H9 (cell line): ENCODE results near the gene GRIA4. TPM values are rescaled to one million over a fixed set of nuclear protein-coding genes. Genes with fewer than 3 reads are reported as not detected.

Experiments
- DNase-seq: peaks from one replicate; pipeline ENCODE4 v3.0.0-alpha.2; 2017
- H2AFZ ChIP-seq: one replicate; pipeline ENCODE4 v1.6.1; 2013; ENCODE audit warnings: mild to moderate bottlenecking, low read length, control low read depth, moderate library complexity
- H2AK5ac ChIP-seq: 2 replicates; pipeline ENCODE4 v1.6.1; 2013; ENCODE audit warnings: low read length, control low read depth, mixed read lengths; ENCODE audit not compliant: insufficient read length
- H2BK120ac ChIP-seq: one replicate; pipeline ENCODE4 v1.6.1; 2013; ENCODE audit warnings: low read depth, mild to moderate bottlenecking, low read length, control low read depth, inconsistent platforms; ENCODE audit not compliant: poor library complexity, severe bottlenecking
- H2BK12ac ChIP-seq: 2 replicates; pipeline ENCODE4 v1.6.1; 2013; ENCODE audit warnings: low read length, control low read depth, mixed read lengths, low read depth; ENCODE audit not compliant: insufficient read length
- H2BK15ac ChIP-seq: 2 replicates; pipeline ENCODE4 v1.6.1; 2013; ENCODE audit warnings: low read depth, low read length, control low read depth
- H2BK20ac ChIP-seq: one replicate; pipeline ENCODE4 v1.6.1; 2013; ENCODE audit warnings: low read depth, mild to moderate bottlenecking, low read length, control low read depth, inconsistent platforms; ENCODE audit not compliant: poor library complexity, severe bottlenecking
- H2BK5ac ChIP-seq: 2 replicates; pipeline ENCODE4 v1.6.1; 2013; ENCODE audit warnings: low read length, control low read depth, mixed read lengths; ENCODE audit not compliant: insufficient read length
- H3K14ac ChIP-seq: 2 replicates; pipeline ENCODE4 v1.6.1; 2013; ENCODE audit warnings: low read length, control low read depth; ENCODE audit not compliant: insufficient read depth
- H3K18ac ChIP-seq: 2 replicates; pipeline ENCODE4 v1.6.1; 2013; ENCODE audit warnings: low read depth, mild to moderate bottlenecking, mixed read lengths, low read length, control low read depth; ENCODE audit not compliant: insufficient read length
- H3K23ac ChIP-seq: 2 replicates; pipeline ENCODE4 v1.6.1; 2013; ENCODE audit warnings: low read length, control low read depth, mixed read lengths, low read depth; ENCODE audit not compliant: insufficient read length
- H3K23me2 ChIP-seq: 2 replicates; pipeline ENCODE4 v1.6.1; 2013; ENCODE audit warnings: low read depth, mild to moderate bottlenecking, mixed read lengths, low read length, control low read depth; ENCODE audit not compliant: insufficient read length, poor library complexity, severe bottlenecking
- H3K27ac ChIP-seq: 2 replicates; pipeline ENCODE4 v1.5.1; 2013; ENCODE audit warnings: low read length, control low read depth, mixed read lengths, low read depth; ENCODE audit not compliant: insufficient read length
- H3K27me3 ChIP-seq: 2 replicates; pipeline ENCODE4 v1.6.1; 2013; ENCODE audit warnings: low read length, control low read depth, inconsistent platforms; ENCODE audit not compliant: insufficient read depth
- H3K4ac ChIP-seq: 2 replicates; pipeline ENCODE4 v1.6.1; 2013; ENCODE audit warnings: low read depth, mild to moderate bottlenecking, control low read depth, inconsistent platforms, low read length, moderate library complexity
- H3K4me1 ChIP-seq: 2 replicates; pipeline ENCODE4 v1.6.1; 2013; ENCODE audit warnings: low read length, control low read depth, inconsistent platforms; ENCODE audit not compliant: insufficient read depth
- H3K4me2 ChIP-seq: 2 replicates; pipeline ENCODE4 v1.6.1; 2013; ENCODE audit warnings: low read length, control low read depth, mixed read lengths; ENCODE audit not compliant: insufficient read length, insufficient read depth
- H3K56ac ChIP-seq: 2 replicates; pipeline ENCODE4 v1.6.1; 2013; ENCODE audit warnings: low read depth, mild to moderate bottlenecking, mixed read lengths, low read length, control low read depth; ENCODE audit not compliant: insufficient read length
- H3K79me1 ChIP-seq: 2 replicates; pipeline ENCODE4 v1.6.1; 2013; ENCODE audit warnings: low read depth, mild to moderate bottlenecking, moderate library complexity, low read length, control low read depth, inconsistent platforms; ENCODE audit not compliant: insufficient read depth, poor library complexity, severe bottlenecking
- H3K79me2 ChIP-seq: 2 replicates; pipeline ENCODE4 v1.6.1; 2013; ENCODE audit warnings: low read length, control low read depth, inconsistent platforms; ENCODE audit not compliant: insufficient read depth
- H3K9ac ChIP-seq: 2 replicates; pipeline ENCODE4 v1.6.1; 2013; ENCODE audit warnings: low read length, control low read depth, mixed read lengths; ENCODE audit not compliant: insufficient read length; ENCODE audit errors: extremely low read depth
- H3K9me3 ChIP-seq: one replicate; pipeline ENCODE4 v1.6.1; 2013; ENCODE audit warnings: low read depth, low read length, inconsistent platforms; ENCODE audit not compliant: control insufficient read depth
- H3T11ph ChIP-seq: one replicate; pipeline ENCODE4 v1.6.1; 2013; ENCODE audit warnings: mild to moderate bottlenecking, low read length, control low read depth, inconsistent platforms
- H4K20me1 ChIP-seq: one replicate; pipeline ENCODE4 v1.6.1; 2013; ENCODE audit not compliant: control insufficient read depth, insufficient read length, insufficient read depth
- H4K5ac ChIP-seq: 2 replicates; pipeline ENCODE4 v1.6.1; 2013; ENCODE audit warnings: low read depth, mild to moderate bottlenecking, mixed read lengths, low read length, control low read depth; ENCODE audit not compliant: insufficient read length
- H4K8ac ChIP-seq: replicated peaks from 2 replicates; pipeline ENCODE4 v1.6.1; 2013; ENCODE audit warnings: low read length, control low read depth, mixed read lengths, low read depth; ENCODE audit not compliant: insufficient read length
- H4K91ac ChIP-seq: 2 replicates; pipeline ENCODE4 v1.6.1; 2013; ENCODE audit warnings: low read depth, mild to moderate bottlenecking, moderate library complexity, mixed read lengths, low read length, control low read depth; ENCODE audit not compliant: insufficient read length
- H3K27ac Mint-ChIP-seq, 3 experiments: 2 replicates in 2 of 3; 3 replicates in 1 of 3; pipeline ENCODE4 v1.8.0; 2020 to 2021; ENCODE audit warnings: mixed read lengths in 3 of 3, mild to moderate bottlenecking in 1 of 3, moderate library complexity in 1 of 3
- H3K27me3 Mint-ChIP-seq: 2 replicates; pipeline ENCODE4 v1.8.0; 2021; ENCODE audit warnings: low read depth, mild to moderate bottlenecking, moderate library complexity, mixed read lengths
- H3K36me3 Mint-ChIP-seq, 3 experiments: 2 replicates in 2 of 3; 3 replicates in 1 of 3; pipeline ENCODE4 v1.8.0; 2020 to 2021; ENCODE audit warnings: low read depth in 3 of 3, mixed read lengths in 3 of 3; ENCODE audit not compliant: insufficient read depth in 1 of 3
- H3K4me1 Mint-ChIP-seq, 2 experiments: 2 replicates each; pipeline ENCODE4 v1.8.0; 2020; ENCODE audit warnings: mixed read lengths in 2 of 2
- H3K4me3 Mint-ChIP-seq, 2 experiments: 2 replicates in 1 of 2; 3 replicates in 1 of 2; pipeline ENCODE4 v1.8.0; 2020 to 2021; ENCODE audit warnings: mild to moderate bottlenecking in 2 of 2, mixed read lengths in 2 of 2, moderate library complexity in 1 of 2
- H3K9me3 Mint-ChIP-seq, 2 experiments: 2 replicates in 1 of 2; 3 replicates in 1 of 2; pipeline ENCODE4 v1.8.0; 2020; ENCODE audit warnings: mild to moderate bottlenecking in 2 of 2, mixed read lengths in 2 of 2, moderate library complexity in 1 of 2
- WGBS: extraction: QIAGEN DNeasy Blood & Tissue Kit; methylation state at CpG from one replicate; pipeline ENCODE4 v1.1.7; 2013; ENCODE audit warnings: missing lambda C conversion rate, low lambda C conversion rate, mixed read lengths; ENCODE audit not compliant: insufficient read length; ENCODE audit errors: extremely low coverage; 5-methylcytosine and 5-hydroxymethylcytosine counted together
- total RNA-seq: library from RNA; stranded (reverse); gene quantifications from 2 replicates; pipeline ENCODE4 v1.2.1, GENCODE V29; 2021
- TF ChIP-seq, protein P1 (sequence below): fragments of 200-600 bp; sonication (generic); conservative IDR thresholded peaks from 3 replicates; pipeline ENCODE4 v1.8.0; 2021; ENCODE audit warnings: antibody characterized with exemption, mild to moderate bottlenecking

The GRIA4 gene
- total RNA-seq, 1 experiment from 2014 or later, result 0.83 TPM

DNA sequence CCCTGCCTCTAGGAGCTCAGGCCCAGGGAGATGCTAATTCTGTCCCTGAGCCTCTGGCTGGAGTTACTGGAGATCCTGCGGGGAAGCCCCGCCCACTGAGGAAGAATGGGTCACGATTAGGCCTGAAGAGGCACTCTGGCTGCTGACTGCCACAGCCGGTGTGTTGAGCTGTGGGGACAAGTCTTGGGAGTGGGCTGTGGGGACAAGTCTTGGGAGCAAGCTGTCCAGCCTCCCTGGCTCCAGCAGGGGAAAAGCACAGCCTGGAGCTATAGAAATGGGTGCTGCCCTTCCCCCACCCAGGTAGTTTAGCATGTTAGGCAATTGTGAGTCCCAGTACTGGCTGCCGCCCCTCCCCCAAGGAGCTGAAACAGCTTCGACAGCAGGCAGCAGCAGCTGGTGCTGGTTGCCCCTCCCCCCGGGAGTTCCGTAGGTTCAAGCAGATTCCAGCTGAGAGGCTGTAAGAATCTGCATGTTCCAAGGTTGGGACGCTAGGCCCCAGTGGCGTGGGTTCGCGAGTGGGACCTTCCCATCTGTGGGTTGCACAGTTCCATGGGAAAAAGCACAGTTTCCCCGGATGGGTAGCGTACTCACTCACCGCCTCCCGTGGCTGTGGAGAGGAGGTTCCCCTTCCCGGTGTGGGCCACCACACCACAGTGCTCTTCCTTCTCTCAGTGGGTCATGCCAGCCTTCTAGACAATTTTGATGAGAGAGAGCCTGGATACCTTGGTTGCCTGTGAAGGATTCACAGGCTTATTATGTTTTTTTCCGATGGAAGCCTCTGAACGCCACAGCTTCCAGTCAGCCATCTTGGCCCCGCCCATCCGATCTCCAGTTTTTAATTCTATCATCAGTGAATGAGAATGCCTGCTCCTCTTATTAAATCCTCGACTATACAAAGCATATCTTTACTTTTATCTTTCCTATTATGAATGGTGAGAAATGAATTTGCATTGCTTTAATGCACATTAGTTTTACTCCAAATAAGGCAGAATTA, 350.7 kb downstream of the GRIA4 start:
- Histone ChIP-seq H3K4me1 (peaks cover 5% of the 10 kb centered on the region; the same call in 1 of the 2 replicates), H3K9me3 (no peaks in the 10 kb centered on the region), H4K5ac (peak overlapping the region; percentile 56), H3K56ac (no peak overlapping the region), H2BK5ac (no peak overlapping the region), H3K23me2 (no peaks in the 10 kb centered on the region), H3K4me2 (peak overlapping the region; percentile 21), H3T11ph (no peak overlapping the region), H3K14ac (peak overlapping the region; percentile 69; the same call in 1 of the 2 replicates), H4K91ac (no peak overlapping the region), H4K8ac (no peak overlapping the region), H3K18ac (peak overlapping the region; percentile 84), H2BK15ac (no peak overlapping the region), H3K9ac (no peak overlapping the region), H3K79me1 (no peaks in the 10 kb centered on the region), H2AK5ac (no peak overlapping the region), H2AFZ (no peak overlapping the region), H2BK20ac (no peak overlapping the region), H3K27me3 (no peaks in the 10 kb centered on the region), H2BK12ac (peak overlapping the region; percentile 84), H3K23ac (no peak overlapping the region), H3K79me2 (no peaks in the 10 kb centered on the region), H2BK120ac (no peak overlapping the region), H4K20me1 (no peaks in the 10 kb centered on the region), H3K27ac (no peak overlapping the region), H3K4ac (no peak overlapping the region)
- H3K27ac Mint-ChIP-seq, result peak overlapping the region in 2 of 3 experiments; percentile 58 to 96; a peak in 5 of 7 replicates
- TF ChIP-seq, protein P1, sequence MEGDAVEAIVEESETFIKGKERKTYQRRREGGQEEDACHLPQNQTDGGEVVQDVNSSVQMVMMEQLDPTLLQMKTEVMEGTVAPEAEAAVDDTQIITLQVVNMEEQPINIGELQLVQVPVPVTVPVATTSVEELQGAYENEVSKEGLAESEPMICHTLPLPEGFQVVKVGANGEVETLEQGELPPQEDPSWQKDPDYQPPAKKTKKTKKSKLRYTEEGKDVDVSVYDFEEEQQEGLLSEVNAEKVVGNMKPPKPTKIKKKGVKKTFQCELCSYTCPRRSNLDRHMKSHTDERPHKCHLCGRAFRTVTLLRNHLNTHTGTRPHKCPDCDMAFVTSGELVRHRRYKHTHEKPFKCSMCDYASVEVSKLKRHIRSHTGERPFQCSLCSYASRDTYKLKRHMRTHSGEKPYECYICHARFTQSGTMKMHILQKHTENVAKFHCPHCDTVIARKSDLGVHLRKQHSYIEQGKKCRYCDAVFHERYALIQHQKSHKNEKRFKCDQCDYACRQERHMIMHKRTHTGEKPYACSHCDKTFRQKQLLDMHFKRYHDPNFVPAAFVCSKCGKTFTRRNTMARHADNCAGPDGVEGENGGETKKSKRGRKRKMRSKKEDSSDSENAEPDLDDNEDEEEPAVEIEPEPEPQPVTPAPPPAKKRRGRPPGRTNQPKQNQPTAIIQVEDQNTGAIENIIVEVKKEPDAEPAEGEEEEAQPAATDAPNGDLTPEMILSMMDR, result no peak
- H3K9me3 Mint-ChIP-seq, result peaks cover 22 to 26% of the 10 kb centered on the region in 2 experiments
- H3K4me1 Mint-ChIP-seq, result peaks cover 10 to 26% of the 10 kb centered on the region in 2 experiments
- H3K27me3 Mint-ChIP-seq, result no peaks in the 10 kb centered on the region
- H3K36me3 Mint-ChIP-seq, result peaks cover 17 to 34% (median 19%) of the 10 kb centered on the region in 3 experiments; a peak in 6 of 7 replicates
- peak; percentile 91 for DNase-seq
- H3K4me3 Mint-ChIP-seq, result peak overlapping the region in 1 of 2 experiments; percentile 26; a peak in 2 of 5 replicates
- no CpG with 5 or more reads among the region's 22 CpGs for WGBS
